ENCODE data around the gene CHPF2. TPM values are rescaled to one million over a fixed set of nuclear protein-coding genes. Genes with fewer than 3 reads are reported as not detected.

The CHPF2 gene
- total RNA-seq, 1 donor from 2014 or later = 17.3 TPM

DNA sequence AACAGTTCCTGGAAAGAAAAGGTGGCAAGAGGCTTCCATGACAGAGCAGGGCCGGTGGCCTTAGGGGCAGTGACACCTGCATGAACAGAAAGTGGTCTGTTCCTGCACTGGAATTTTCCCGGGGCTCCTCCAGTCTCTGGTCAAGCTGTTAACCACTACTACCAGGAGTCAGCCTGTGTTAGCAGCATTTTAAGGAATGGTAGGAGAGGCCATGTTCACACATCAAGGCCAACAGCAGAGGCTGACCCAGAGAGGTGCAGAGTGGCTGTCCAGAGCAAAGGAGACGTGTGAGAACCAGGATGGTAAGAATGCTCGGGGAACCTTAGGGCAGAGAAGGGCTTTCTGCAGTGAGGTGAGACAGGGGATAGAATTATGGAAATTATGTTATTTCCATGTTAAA lies 30.5 kb upstream of the CHPF2 start:
- Histone ChIP-seq H3K27me3 (ENCODE audit: low read depth) (peaks cover 62% of the 10 kb centered on the region), H3K9me3 (replicated peaks) (no peaks in the 10 kb centered on the region), H3K4me1 (no peaks in the 10 kb centered on the region), H3K4me3 (no peak overlapping the region), H3K36me3 (no peaks in the 10 kb centered on the region), H3K27ac (replicated peaks) (no peak overlapping the region)
- intact Hi-C loops (cut with micrococcal nuclease) = no loop called here
- no peak for DNase-seq
- TF ChIP-seq CTCF (IDR thresholded peaks at IDR 0.05; ENCODE audit: borderline replicate concordance) = no peak

GRCh38 chr7:151202836-151203235 lies 29.4 kb upstream of the CHPF2 start:
- no peak overlapping the region for H3K4me3 ChIP-seq
- peaks cover 62% of the 10 kb centered on the region for H3K27me3 ChIP-seq (ENCODE audit: low read depth)
- TF ChIP-seq CTCF (IDR thresholded peaks at IDR 0.05; ENCODE audit: borderline replicate concordance) = no peak
- H3K36me3 ChIP-seq = no peaks in the 10 kb centered on the region
- no peak overlapping the region for H3K27ac ChIP-seq (replicated peaks)
- no peaks in the 10 kb centered on the region for H3K4me1 ChIP-seq
- DNase-seq = no peak
- H3K9me3 ChIP-seq (replicated peaks) = no peaks in the 10 kb centered on the region
- intact Hi-C loops (cut with micrococcal nuclease) = no loop called here

GRCh38 chr7:151204383-151205032 lies 27.8 kb upstream of the CHPF2 start:
- Histone ChIP-seq H3K36me3 (no peaks in the 10 kb centered on the region), H3K27me3 (ENCODE audit: low read depth) (peaks cover 49% of the 10 kb centered on the region), H3K9me3 (replicated peaks) (no peaks in the 10 kb centered on the region), H3K4me1 (no peaks in the 10 kb centered on the region), H3K27ac (replicated peaks) (no peak overlapping the region), H3K4me3 (no peak overlapping the region)
- TF ChIP-seq CTCF (IDR thresholded peaks at IDR 0.05; ENCODE audit: borderline replicate concordance) = no peak
- no peak for DNase-seq
- intact Hi-C loops (cut with micrococcal nuclease) = no loop called here

DNA sequence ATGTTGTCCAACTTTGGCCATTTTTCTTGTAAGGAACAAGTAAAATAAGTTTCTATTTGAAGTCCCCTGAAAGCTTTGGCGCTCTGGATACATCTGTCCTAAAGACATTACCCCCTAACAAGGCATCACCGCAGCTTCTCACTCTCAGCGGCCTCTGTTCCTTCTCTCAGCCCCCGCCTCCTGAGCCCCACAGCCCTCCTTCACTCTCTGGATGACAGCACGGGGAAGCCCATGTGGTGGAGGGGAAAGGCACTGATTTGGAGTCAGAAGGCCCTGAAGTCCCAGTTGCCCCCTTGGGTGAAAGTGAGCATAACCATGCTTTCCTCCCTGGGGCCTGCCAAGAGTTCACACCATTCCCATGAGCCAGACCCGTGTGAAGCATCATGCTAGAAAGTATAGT lies 26.6 kb upstream of the CHPF2 start:
- DNase-seq = no peak
- Histone ChIP-seq H3K4me3 (no peak overlapping the region), H3K4me1 (no peaks in the 10 kb centered on the region), H3K27me3 (ENCODE audit: low read depth) (peaks cover 37% of the 10 kb centered on the region), H3K9me3 (replicated peaks) (no peaks in the 10 kb centered on the region), H3K36me3 (no peaks in the 10 kb centered on the region), H3K27ac (replicated peaks) (no peak overlapping the region)
- TF ChIP-seq CTCF (IDR thresholded peaks at IDR 0.05; ENCODE audit: borderline replicate concordance) = no peak
- intact Hi-C loops (cut with micrococcal nuclease) = no loop called here

GRCh38 chr7:151206914-151207313 lies 25.4 kb upstream of the CHPF2 start:
- DNase-seq = no peak
- Histone ChIP-seq H3K27me3 (ENCODE audit: low read depth) (peaks cover 33% of the 10 kb centered on the region), H3K27ac (replicated peaks) (no peak overlapping the region), H3K4me3 (no peak overlapping the region), H3K36me3 (no peaks in the 10 kb centered on the region), H3K4me1 (no peaks in the 10 kb centered on the region), H3K9me3 (replicated peaks) (no peaks in the 10 kb centered on the region)
- no peak for TF ChIP-seq CTCF (IDR thresholded peaks at IDR 0.05; ENCODE audit: borderline replicate concordance)
- intact Hi-C loops (cut with micrococcal nuclease) = no loop called here
